HG02970 (cell line): ENCODE measurements around the gene HLCS.
"Not testable (repeated sequence)": the region's sequence is repeated elsewhere in the genome, so short reads cannot be mapped to it uniquely, and the experiment has no call there.

Experiments used
- ATAC-seq: cut with Tn5 transposase; IDR thresholded peaks from one replicate; pipeline ENCODE4 v1.9.1; 2021; ENCODE audit warnings: mild to moderate bottlenecking, moderate library complexity, moderate number of reproducible peaks; ENCODE audit not compliant: unreplicated experiment, low FRiP score

HLCS gene

DNA sequence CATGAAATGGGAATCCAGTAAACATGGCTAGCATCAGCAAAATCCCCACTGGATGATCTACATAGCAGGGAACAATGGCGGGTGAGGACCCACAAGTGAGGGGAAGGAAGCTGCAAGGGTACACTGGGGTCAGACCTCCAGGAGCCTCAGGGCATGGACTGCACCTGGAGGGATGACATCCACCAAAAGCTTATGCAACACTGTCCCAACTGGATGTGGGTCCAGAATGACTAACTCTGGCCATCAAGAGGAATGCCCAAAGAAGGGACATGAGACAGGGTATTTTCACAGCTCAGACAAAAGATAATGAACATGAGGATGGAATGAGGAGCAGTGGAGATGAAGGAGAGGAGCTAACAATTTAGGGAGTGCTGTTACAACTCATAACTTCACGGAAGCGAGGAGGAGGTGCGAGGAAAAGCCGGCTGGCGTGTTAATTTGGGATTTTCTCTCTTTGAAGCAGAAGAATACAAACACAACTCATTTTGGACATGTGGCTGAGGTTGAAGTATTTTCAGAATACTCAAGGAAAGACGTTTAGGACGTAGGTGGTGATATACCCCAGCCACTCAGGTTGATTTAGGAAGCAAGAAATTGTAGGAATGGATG is 5.7 kb downstream of the HLCS start:
- no peak for ATAC-seq

DNA sequence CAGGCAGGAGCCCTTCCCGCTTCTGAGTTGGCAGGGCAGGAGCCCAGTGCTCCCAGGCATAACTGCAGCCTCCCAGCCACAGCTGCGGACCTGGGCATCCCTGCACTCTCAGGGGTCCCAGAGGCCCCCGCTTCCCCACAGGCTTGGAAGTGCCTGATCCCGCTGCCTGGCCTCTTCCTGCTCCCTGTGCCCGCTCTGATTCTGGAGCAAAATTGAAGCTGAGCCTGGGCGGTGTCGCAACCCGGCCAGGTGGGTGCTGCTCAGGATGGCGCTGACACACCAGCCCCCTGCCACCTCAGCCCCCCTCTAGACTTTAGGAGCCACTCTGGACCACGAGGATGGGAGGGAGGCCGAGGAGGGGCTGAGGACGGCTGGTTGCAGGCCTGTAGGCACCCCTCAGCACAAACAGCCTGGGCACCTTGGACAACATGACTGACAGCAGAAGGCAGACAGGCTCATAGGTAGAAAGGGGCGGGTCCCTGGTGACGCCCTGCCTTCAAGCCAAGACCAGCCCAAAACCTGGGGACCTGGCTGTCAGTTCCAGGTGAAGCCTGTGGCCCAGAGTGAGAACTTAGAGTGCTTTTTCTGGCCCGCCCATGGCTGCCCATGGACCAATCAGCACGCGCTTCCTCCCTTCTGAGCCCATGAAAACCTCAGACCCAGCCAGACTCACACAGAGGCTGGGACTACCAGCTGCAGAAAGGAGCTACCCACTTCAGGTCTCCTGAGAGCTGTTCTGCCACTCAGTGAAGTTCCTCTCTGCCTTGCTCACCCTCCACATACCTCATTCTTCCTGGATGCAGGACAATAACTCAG is 7.2 kb downstream of the HLCS start:
- ATAC-seq: no peak

DNA sequence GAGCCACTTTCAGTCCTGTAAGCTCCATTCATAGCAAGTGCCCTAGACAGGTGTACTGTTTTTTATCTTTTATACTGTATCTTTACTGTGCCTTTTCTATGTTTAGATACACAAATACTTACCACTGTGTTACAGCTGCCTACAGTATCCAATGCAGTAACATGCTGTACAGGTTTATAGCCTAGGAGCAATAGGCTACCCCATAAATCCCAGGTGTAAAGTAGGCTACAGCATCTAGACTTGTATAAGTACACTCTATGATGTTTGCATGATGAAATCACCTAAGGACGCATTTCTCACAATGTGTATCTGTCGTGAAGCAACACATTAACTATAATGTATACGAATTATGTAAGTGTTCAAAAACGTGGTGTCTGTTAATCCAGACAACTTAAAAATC is 10.7 kb downstream of the HLCS start:
- ATAC-seq: no peak

DNA sequence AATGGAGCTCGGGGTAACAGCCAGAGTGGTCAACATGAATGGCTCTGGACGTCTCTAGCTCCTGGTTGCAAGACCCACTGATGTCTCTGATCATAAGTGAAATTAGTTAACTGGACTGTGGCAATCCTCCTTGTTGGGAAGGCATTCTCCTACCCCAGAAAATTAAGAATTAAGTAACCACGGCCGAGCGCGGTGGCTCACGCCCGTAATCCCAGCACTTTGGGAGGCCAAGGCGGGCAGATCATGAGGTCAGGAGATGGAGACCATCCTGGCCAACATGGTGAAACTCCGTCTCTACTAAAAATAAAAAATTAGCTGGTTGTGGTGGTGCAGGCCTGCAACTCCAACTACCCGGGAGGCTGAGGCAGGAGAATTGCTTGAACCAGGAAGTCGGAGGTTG is 14.1 kb downstream of the HLCS start:
- ATAC-seq: not testable (repeated sequence)

DNA sequence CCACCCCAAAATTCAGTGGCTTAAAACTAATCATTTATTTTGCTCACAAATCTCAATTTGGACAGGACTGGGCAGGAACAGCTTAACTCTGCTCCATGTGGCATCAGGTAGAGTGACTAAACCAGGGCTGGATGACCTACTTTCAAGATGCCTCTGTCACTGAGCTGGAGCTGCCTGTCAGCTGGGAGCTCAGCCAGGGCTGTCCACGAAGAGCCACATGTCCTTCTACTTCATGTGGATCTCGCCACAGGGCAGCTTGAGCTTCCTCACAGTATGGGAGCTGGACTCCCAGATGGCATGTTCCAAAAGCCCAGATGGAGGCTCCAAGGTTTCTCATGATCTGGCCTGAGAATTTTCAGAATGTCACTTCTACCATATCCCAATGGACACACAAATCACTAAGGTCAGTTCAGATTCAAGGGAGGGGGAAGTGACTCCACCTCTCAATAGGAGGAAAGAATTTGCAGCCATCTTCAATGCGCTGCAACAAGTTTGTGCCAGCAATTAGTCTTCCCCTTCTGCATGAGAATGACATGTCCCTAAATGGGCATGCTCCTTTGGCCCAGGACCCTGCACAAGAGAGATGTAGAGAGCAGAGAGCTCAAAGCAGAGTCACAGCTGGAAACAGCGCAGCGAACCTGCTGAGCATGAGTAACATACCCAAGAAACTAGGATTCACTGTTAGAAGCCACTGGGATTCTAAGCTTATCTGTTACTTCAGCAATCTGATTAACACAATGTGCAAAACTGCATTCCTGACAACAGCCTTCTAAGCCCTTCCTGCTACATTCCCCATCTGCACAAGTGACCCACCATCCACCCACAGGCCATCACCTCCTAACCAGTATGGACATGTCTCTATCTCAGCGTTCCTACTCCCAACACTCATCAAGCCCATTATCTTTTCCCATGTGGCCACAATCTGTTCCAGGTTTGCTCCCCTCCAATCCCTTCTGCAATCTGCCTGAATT is 17.0 kb downstream of the HLCS start:
- no peak for ATAC-seq

DNA sequence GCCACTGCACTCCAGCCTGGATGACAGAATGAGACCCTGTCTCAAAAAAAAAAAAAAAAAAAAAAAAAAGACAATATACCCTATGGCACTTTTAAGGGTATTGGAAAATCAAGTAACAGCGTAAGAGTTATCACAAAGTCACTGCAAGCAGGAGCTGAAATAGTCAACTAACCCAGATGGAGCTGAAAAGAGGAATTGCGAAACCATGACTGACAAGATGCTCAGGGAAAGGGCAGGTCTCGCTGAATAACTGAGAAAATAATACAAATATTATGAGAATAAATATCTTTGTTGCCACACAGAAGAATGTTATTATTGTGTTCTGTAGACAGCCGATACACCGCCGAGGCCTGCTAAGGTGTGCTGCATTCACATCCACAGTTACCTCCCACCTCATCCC is 17.8 kb downstream of the HLCS start:
- ATAC-seq: no peak

DNA sequence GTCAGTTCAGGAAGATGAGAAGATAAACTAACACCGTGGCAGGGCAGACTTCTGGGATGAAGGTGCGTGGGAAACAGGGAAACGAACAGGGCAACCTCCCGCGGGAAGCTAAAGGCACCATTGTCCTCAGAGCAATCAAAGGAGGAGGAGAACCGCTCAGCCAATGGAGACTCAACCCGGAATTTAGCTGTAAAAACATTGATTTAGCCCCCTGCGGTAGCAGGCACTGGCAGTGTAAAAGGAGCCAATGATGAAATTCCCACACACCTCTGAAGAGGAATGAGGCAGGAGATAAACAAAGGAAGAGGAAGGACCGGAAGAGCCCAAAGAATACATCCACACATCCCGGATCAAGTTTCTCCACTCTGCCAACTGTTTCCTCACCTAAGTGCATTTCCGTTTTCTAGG is 19.5 kb downstream of the HLCS start:
- no peak for ATAC-seq

DNA sequence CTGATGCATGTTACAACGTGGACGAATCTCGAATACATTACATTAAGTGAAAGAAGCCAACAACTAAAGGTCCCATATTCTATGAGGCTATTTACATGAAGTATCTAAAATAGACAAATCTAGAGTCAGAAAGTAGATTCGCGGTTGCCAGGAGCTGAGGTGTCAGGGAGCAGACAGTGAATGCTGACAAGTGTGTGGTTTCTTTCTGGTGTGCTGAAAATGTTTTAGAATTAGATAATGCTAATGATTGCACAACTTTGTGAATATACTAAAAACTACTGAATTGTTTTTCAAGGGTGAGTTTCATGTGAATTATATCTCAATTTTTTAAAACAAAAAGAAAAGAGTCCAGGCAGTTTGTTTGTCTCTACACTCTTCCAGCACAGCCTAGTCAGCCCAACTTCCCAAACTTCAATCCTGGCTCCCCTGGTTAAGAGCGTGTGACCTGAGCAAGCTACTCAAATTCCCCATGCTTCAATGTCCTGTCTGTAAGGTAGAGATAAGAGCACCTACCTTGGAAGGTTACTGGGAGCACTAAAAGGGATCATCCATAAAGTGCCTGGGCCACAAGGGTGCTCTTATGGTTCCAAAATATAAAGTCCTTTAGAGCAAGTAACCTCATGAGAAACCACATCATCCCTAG is 20.9 kb downstream of the HLCS start:
- ATAC-seq: no peak

DNA sequence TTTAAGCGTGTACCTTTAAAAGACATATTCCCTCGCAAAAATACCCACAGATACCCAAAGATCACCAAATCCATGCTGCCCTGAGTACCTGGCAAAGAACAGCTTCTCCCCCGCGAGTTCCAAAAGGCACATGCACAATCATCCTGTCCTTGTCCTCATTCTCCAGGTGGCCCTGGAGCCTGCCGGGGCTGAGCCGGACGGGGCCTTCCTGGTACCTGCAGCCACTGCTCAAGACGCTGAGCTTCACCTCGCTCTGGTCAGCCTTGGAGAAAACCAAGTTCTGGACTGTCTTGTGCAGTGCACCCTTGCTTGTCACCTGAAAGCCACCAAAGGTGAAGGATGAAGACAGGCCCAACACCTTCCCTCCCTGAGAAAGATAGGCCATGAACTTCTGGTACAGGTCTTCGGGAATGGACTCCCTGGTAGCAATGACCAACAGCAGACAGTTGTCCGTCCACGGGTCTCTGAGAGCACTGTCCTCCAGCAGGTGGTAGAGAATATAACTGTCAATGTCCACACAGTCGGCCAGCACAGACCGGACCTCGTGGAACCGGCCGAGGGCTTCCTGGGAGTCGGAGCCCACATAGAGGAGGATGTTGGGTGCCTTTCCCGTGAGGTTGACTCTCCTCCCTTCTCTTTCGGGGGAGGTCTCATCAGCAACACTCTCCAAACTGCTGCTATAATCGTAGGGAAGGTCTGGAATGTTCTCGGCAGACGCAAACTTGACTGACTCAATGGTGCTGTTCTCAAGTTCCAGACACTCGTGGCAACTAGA is 29.9 kb downstream of the HLCS start:
- ATAC-seq: no peak

DNA sequence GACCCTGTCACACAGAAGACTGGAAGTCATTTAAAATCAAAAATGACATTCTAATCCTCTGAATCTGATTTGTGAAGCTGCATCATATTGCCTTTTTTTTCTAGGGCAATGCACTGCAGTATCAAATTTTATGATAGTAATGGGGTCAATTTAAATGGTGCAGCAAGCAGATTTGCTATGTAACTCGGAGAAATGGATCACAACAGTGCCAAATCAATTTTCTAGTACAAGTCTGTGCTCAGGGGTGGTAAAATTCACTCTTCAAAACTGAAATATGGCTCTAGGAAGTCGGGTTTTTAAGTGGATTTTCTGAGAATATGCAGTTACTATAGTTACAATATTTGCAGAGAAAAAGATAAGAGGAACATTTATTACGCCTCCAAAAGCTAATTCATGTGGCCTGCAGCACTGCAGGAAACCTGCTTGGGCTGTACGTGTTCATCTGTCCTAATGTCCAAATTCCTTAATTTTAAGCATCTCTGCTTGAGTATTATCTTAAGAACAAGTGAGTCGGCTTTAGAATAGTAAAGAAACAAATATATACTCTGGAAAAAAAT is 31.5 kb downstream of the HLCS start:
- ATAC-seq: no peak

DNA sequence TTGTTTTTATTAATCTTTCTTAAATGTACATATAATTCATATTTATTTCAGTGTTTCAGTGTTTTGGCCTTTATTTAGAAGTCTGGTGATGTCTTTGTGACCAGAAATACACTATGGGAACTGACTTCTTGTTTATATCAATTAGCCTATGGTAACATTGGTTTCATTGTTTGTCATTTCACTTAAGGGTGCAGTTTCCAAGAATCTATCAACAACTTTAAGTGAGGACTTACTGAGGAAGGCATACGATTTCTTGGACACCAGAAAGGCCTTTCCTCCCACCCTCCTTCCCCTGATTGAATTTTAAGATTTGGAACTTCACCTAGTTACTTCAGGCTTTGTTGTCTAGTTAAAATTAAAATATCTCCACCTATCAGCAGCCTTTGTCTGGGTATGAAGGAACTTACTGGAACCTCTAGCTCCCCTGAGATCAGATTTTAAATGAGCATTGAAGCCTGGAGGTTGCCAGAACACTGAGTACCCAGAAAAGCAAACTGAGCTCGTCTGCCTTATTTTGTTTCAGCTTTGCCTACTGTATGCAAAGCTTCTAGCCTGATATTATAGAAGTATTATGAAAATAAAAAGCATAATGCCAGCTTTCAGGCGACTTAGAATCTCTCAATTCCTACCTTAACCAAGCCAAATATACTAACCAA is 34.2 kb downstream of the HLCS start:
- no peak for ATAC-seq

DNA sequence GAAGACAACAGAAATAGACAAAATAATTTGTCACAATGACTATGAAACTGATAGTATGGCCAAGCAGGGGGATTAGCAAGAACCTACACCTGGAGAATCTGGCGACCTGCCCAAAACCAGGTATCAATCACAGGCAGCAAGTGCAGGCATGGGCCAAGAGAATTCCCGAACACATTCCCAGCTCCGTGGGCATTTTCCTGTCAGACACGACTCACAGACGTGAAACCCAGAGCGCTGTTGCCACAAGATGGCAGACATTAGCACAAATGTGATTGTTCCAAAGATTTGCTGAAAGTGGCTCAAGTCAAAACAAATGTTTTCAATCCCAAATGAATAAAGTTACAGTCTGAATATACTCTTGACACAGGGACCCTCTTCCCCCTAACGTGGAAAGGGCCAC is 36.8 kb downstream of the HLCS start:
- no peak for ATAC-seq

DNA sequence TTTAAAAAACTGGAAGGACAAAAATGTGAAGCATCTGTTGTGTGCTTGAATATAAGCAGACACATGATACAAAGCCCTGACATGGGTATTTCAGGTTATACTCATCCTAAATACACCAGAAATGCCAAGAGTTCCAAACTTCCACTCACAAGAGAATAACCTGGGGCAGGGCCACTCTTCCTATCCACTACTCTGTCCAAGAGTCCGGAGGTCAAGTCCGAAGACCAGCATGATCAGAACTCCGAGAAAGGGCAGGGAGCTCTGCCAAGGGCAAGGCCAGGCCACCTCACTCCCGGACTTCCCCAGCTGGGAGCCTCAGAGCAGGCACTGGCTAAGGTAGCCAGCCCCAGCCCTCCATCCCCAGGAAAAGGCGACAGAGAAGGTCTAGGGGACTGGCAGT is 37.5 kb downstream of the HLCS start:
- ATAC-seq: no peak

DNA sequence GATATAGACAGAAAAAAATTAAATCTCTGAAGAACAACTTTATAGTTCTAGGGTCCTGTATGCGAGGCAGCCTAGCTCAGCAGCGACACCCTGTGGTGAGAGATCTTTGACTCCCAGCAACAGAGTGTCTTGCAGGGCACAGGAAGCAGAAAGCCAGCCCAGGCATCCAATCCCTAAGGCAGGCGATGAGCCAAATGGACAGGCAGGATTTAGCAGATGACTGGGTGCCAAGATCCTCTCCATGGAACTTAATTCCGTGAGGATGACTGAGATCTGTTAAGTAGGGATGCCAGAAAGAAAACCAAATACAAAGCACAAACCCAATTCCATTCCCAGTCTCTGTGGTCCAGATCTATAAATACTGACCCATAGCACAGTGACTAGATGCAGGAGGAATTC is 38.8 kb downstream of the HLCS start:
- no peak for ATAC-seq

DNA sequence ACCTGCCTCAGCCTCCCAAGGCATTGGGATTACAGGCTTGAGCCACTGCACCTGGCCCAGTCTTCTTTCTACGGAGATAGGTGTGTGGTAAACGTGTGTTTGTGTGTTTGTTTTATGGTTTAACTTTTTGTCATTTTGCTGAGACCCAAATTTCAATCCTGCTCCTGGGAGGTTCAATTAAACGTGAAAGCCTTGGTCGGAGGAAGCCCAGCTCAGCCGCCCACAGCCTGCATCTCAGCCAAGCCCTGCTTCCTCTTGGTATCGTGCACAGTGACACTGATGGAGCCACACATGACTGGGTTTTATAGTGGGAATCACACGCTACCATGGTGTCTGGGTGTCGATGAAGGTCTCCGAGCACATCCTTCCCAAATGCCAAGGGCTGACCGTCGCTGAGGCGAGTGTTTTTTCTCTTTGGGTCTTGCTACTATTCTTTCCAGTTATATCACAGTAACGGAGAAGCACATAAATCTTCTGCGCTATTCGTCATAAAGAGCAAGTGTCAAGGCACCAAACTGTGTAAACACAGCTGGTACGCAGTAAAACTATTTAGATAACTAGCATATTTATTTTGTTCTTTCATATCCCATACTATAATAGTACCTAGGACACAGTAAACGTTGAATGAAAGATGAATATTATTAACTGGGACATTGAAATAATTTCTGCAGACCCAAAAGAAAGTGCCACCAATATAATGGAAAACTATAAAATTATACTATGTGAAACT is 39.3 kb downstream of the HLCS start:
- ATAC-seq: no peak

DNA sequence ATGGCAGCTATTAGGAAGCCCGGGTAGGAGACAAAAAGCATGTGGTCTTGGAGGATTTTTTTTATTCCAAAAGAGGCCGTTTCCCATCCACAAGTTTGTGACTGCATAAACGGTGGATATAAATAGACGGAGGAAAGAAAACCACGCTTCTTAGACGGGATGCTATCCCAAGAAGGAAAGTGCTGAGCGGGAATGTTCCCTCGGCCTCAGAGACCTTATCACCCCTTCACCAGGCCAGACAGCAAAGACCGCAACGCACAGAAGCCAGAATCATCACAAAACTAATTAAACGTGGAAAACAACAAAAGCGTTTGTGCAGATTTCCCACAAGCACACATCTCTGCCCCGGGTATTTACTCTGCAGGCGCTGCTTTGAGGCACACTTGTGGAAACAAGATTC is 43.2 kb downstream of the HLCS start:
- no peak for ATAC-seq

DNA sequence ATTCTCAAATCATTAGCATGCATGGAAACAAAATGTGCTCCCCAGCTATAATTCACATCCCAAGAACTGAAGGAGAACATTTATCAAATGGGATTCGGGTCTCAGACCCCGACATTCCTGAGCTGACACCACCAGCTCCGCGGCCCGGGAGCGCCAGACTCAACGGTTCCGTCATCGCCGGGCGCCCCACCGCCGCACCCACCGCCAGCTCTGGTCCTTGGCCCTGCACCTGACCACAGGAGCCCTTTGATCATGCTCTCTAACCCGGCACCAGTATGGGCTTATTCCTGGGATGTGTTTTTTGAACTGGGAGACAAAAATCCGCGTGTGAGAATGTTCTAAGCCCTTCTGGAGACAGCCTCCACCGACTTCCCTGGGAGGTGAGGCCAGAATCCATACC is 43.6 kb downstream of the HLCS start:
- ATAC-seq: no peak

DNA sequence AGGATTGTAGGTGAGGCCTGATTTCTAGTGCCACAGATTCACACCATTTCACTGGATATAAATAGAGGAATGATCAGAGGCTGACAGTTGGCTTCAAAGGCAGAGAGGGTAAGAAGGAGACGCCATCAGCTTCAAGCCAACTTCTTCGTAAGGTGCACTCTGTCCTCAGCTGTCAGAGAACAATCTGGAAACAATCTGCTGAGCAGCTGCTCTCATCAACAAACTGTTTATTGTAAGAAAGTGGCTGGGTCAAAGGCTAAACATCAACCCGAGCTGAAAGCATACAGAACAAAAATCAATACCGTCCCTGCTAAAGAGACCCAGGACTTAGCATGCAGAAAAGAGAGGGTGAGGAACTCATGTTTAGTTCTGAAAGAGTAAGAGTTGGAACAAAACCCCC is 48.2 kb downstream of the HLCS start:
- ATAC-seq: no peak
